ENCODE results near the gene FAM241B.

The FAM241B gene

GRCh38 chr10:69651362-69651761, 21.3 kb downstream of the FAM241B start:
- Mint-ChIP-seq H3K4me1 (ENCODE audit: low read depth) (peaks cover 14% of the 10 kb centered on the region), H3K27me3 (peaks cover 1% of the 10 kb centered on the region), H3K27ac (no peak overlapping the region), H3K9me3 (ENCODE audit: low read depth) (no peaks in the 10 kb centered on the region), H3K36me3 (no peaks in the 10 kb centered on the region), H3K4me3 (no peak overlapping the region)

DNA sequence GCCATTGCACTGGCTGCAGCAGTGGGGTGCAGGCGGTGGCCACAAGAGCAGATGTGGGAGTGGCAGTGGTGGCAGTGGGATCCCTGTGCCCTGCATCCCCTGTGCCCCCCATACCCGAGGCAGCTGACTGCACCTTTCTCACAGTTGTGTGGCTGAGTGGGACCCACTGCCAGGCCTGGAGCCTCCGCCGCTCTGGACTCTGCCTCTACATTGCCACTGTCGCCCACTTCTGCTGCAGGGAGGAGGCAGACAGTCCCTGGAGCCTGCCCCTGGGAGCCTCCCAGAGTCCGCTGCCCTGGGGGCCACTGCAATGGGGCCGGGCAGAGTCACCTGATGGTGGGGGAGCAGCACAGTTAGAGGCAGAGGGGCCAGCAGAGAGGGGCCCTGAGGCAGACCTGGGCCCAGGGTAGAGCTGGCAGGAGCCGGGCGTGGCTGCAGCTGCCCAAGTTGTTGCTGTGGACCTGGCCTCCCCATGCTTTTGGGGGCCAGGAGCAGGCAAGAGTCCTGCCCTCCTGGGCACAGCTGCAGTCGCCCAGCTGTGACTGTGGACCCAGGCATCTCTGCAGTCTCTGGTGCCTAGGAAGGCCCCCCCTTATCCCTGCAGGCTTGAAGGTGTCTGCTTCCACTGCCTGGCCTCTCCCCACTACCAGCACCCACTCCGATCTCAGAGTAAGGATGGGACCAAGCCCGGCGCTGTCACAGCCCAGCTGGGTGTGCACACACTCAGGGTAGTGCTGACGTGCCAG, 22.2 kb downstream of the FAM241B start:
- Mint-ChIP-seq H3K27me3 (peaks cover 1% of the 10 kb centered on the region), H3K4me1 (ENCODE audit: low read depth) (peaks cover 14% of the 10 kb centered on the region), H3K27ac (no peak overlapping the region), H3K36me3 (no peaks in the 10 kb centered on the region), H3K9me3 (ENCODE audit: low read depth) (no peaks in the 10 kb centered on the region), H3K4me3 (no peak overlapping the region)

- H3K36me3 Mint-ChIP-seq = no peaks in the 10 kb centered on the region
- H3K27ac Mint-ChIP-seq = no peak overlapping the region
- H3K9me3 Mint-ChIP-seq (ENCODE audit: low read depth) = no peaks in the 10 kb centered on the region
- peaks cover 5% of the 10 kb centered on the region for H3K27me3 Mint-ChIP-seq
- H3K4me1 Mint-ChIP-seq (ENCODE audit: low read depth) = peaks cover 14% of the 10 kb centered on the region
- no peak overlapping the region for H3K4me3 Mint-ChIP-seq
These were observed 22.8 kb downstream of the FAM241B start for GRCh38 chr10:69652857-69653199.

DNA sequence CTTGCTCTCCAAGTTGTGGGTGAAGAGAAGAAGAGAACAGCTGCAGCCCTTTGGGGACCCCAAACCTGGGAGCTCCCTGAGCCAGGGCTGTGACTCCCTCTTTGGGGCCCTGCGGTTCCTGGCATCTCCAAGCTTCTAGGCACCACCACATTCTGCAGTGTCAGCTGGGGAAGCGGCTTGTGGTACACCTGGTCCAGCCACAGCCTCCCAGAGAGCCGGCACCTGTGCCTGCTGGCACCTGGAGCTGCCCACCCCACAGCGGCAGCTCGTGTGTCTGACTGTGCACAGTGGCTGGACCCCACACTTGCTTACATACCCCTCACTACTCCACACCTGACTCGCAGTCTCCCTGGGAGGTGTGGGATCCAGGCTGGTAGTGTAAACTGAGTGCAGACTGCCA, 23.5 kb downstream of the FAM241B start:
- Mint-ChIP-seq H3K36me3 (no peaks in the 10 kb centered on the region), H3K27me3 (peaks cover 7% of the 10 kb centered on the region), H3K9me3 (ENCODE audit: low read depth) (no peaks in the 10 kb centered on the region), H3K4me1 (ENCODE audit: low read depth) (peaks cover 14% of the 10 kb centered on the region), H3K4me3 (no peak overlapping the region), H3K27ac (no peak overlapping the region)

DNA sequence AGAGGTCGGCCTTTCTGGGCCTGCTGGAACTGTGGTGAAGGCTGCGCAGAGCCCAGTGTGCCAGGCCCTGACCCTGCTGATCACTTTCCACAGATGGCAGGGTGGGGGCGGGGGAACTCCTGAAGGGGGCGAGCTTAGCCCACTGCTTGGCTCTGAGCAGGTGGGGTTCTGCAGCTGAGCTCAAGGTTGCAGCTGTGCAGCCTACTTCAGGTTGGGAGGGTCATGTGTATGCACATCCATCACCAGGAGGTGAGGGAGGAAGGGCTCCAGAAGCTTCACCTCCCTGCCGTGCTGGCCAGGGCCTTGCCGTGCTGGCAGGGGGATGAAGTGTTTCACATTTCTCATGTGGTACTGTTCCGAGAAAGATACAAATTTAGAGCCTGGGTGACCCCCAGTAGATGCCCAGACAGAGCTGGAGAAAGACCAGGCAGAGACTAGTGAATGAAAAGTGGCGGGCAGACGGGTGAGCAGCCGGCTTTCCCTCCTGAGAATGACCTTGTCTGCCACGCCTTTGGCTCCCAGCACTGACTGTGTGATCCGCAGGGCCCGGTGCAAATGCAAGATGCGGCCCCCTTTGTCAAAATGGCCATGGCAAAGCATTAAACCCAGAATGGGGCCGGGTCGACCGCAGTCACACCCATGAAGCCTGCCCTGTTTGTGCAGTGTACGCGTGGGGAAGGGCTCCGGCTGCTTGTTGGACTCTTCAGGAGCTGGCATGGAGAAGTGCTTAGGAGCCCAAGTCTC, 25.2 kb downstream of the FAM241B start:
- peaks cover 13% of the 10 kb centered on the region for H3K4me1 Mint-ChIP-seq (ENCODE audit: low read depth)
- no peak overlapping the region for H3K27ac Mint-ChIP-seq

GRCh38 chr10:69655868-69656555, 26.0 kb downstream of the FAM241B start:
- no peaks in the 10 kb centered on the region for H3K9me3 Mint-ChIP-seq (ENCODE audit: low read depth)
- peaks cover 8% of the 10 kb centered on the region for H3K4me1 Mint-ChIP-seq (ENCODE audit: low read depth)
- peaks cover 8% of the 10 kb centered on the region for H3K27me3 Mint-ChIP-seq
- H3K36me3 Mint-ChIP-seq = no peaks in the 10 kb centered on the region
- H3K4me3 Mint-ChIP-seq = no peak overlapping the region
- no peak overlapping the region for H3K27ac Mint-ChIP-seq

More for the DNA sequence above, 25.2 kb downstream of the FAM241B start:
- H3K27me3 Mint-ChIP-seq = peaks cover 8% of the 10 kb centered on the region
- H3K36me3 Mint-ChIP-seq = no peaks in the 10 kb centered on the region
- no peak overlapping the region for H3K4me3 Mint-ChIP-seq
- no peaks in the 10 kb centered on the region for H3K9me3 Mint-ChIP-seq (ENCODE audit: low read depth)

DNA sequence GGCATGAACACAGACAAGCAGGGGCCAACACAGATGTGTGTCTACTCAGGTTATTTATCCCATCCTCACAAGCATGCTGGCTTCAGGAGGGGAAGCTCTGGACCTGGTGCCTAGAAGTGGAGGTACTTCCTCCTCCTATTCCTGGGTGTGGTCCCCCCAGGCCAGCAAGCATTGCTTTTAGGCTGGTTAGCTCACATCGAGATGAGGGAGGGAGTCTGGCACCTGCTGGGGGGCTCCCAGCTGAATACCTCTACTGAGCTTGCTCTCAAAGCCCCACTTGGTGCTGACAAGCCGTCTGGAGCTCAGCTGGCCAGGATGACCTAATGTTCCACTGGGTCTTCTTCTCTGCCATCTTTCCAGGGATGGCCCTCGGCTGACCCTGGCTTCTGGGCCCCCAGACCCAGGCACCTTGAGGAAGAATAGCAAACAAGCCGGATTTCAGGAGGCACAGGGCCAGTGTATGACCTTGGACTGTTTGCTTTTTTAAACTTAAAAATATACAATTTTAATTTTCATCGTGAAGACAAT, 26.8 kb downstream of the FAM241B start:
- Mint-ChIP-seq H3K27ac (no peak overlapping the region), H3K27me3 (peaks cover 8% of the 10 kb centered on the region), H3K9me3 (ENCODE audit: low read depth) (no peaks in the 10 kb centered on the region), H3K4me3 (no peak overlapping the region), H3K4me1 (ENCODE audit: low read depth) (peaks cover under 1% of the 10 kb centered on the region), H3K36me3 (no peaks in the 10 kb centered on the region)

GRCh38 chr10:69657430-69657829, 27.4 kb downstream of the FAM241B start:
- Mint-ChIP-seq H3K9me3 (ENCODE audit: low read depth) (no peaks in the 10 kb centered on the region), H3K27ac (no peak overlapping the region)

GRCh38 chr10:69657866-69658265, 27.8 kb downstream of the FAM241B start:
- Mint-ChIP-seq H3K36me3 (no peaks in the 10 kb centered on the region), H3K27me3 (peaks cover 8% of the 10 kb centered on the region), H3K4me3 (no peak overlapping the region), H3K9me3 (ENCODE audit: low read depth) (no peaks in the 10 kb centered on the region), H3K4me1 (ENCODE audit: low read depth) (peaks cover 2% of the 10 kb centered on the region), H3K27ac (no peak overlapping the region)

More at GRCh38 chr10:69657430-69657829, 27.4 kb downstream of the FAM241B start:
- H3K36me3 Mint-ChIP-seq = no peaks in the 10 kb centered on the region
- H3K4me1 Mint-ChIP-seq (ENCODE audit: low read depth) = peaks cover 2% of the 10 kb centered on the region
- H3K4me3 Mint-ChIP-seq = no peak overlapping the region
- peaks cover 8% of the 10 kb centered on the region for H3K27me3 Mint-ChIP-seq

DNA sequence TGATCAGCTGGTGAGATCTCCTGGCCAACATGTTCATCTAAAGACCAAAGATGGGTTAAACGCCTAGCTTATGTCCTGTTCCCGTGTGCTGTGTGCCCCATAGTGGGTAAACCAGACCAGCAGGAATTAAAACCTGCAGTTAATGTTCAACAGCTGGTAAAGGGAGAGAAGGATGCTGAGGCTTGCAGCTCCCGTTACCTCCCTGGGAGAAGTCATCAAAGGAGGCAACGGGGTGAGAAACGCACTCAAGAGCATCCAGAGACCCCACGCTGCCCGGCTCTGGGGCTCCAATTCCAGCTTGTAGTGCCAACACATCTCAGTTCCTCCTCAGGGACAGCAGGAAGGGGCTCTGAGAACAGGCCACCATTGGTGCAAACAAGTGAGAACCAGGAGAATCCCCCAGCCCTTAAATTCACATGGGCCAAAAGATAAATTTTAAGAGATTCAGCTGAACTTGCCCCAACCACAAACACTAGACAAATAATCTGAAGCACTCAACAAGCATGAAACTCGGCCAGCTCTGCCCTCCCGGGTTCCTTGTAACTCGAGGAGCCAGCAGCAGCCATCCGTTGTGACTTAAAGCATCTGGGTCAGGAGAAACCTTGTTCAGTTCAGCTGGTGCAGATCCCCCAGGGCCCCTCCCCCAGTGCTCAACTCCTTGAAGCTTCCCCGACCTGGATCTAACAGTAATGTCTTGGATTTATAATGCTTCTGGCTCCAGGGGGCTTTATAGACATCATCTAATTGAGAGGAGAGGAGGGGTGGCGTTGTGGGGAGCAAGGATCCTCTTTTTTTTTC, 29.4 kb downstream of the FAM241B start:
- Mint-ChIP-seq H3K27me3 (peaks cover 8% of the 10 kb centered on the region), H3K27ac (no peak overlapping the region), H3K4me1 (ENCODE audit: low read depth) (peaks cover 2% of the 10 kb centered on the region), H3K36me3 (no peaks in the 10 kb centered on the region), H3K4me3 (no peak overlapping the region), H3K9me3 (ENCODE audit: low read depth) (no peaks in the 10 kb centered on the region)

DNA sequence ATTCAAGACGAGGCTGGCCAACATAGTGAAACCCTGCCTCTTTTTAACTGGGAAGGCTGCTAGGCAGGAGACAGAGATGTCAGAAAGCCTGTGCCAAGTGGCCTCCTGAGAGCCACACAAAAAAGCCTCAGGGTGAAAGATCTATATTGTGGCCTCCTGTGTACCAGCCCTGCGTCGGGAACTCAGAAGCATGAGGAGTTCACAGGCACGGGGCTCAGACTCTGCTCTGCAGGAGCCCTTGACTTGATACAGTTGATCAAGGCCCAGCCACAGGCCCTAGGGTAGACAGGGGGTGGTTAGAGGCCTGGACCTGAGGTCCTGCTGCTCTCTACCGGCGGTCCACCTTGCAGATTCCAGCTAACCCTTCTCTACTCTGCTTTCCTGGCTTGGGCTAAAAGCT, 30.2 kb downstream of the FAM241B start:
- H3K36me3 Mint-ChIP-seq = no peaks in the 10 kb centered on the region
- no peak overlapping the region for H3K27ac Mint-ChIP-seq
- H3K4me3 Mint-ChIP-seq = no peak overlapping the region
- H3K4me1 Mint-ChIP-seq (ENCODE audit: low read depth) = peaks cover 2% of the 10 kb centered on the region
- H3K27me3 Mint-ChIP-seq = peaks cover 8% of the 10 kb centered on the region
- no peaks in the 10 kb centered on the region for H3K9me3 Mint-ChIP-seq (ENCODE audit: low read depth)

DNA sequence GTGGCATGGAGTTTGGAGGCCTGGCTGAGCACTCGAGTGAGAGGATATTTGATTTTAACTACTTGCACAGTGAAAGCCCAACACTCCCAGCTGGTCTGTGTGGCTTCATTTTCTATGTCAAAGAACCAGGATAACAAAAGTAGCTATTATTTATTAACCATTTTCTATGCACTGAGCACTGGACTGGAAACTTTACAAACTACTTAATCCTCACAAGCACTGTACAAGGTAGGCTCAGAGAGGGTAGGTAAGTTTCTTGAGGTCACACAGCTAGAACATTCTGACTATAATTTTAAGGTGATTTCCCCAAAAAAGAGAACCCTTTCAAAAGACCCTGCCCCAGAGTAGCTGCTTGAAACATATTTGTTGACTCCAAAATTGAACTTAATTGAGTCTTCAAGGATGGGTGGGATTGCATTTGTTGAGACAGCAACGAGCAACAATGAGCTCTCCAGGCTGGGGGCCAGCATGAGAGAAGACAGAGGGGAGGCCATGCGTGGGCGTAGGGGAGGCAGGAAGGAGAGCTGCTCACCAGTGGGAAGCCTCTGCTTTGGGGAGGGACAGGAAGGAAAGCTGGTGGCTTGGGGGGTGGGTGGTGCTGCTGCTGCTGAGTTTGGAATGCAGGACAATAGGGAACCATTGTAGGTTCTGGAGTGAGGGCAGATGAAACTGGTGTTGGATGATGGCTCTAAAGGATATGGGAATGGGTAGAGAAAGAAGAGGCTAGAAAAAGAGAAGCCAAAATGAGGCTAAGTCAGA, 31.5 kb downstream of the FAM241B start:
- no peaks in the 10 kb centered on the region for H3K36me3 Mint-ChIP-seq
- peaks cover 2% of the 10 kb centered on the region for H3K4me1 Mint-ChIP-seq (ENCODE audit: low read depth)

GRCh38 chr10:69662173-69662877, 32.3 kb downstream of the FAM241B start:
- Mint-ChIP-seq H3K36me3 (no peaks in the 10 kb centered on the region), H3K4me1 (ENCODE audit: low read depth) (peaks cover 2% of the 10 kb centered on the region), H3K4me3 (no peak overlapping the region), H3K27ac (no peak overlapping the region), H3K27me3 (peaks cover 10% of the 10 kb centered on the region), H3K9me3 (ENCODE audit: low read depth) (no peaks in the 10 kb centered on the region)

More for the DNA sequence above, 31.5 kb downstream of the FAM241B start:
- H3K27ac Mint-ChIP-seq = no peak overlapping the region
- peaks cover 8% of the 10 kb centered on the region for H3K27me3 Mint-ChIP-seq
- H3K9me3 Mint-ChIP-seq (ENCODE audit: low read depth) = no peaks in the 10 kb centered on the region
- H3K4me3 Mint-ChIP-seq = no peak overlapping the region

Measured in activated naive CD8-positive, alpha-beta T cell (primary cell).